Ascending aorta (tissue), 2 donors: Measurements from ENCODE around the gene AUTS2. TPM values are rescaled to one million over a fixed set of nuclear protein-coding genes. Genes with fewer than 3 reads are reported as not detected.

Experiments
- DNase-seq, 2 donors: peaks; one replicate each; pipeline ENCODE4 v3.0.0-alpha.2; 2019; ENCODE audit warnings: low spot score in 2 of 2
- H3K27ac ChIP-seq, 2 donors: fragments of 200-600 bp; sonication (generic); one replicate each; pipeline ENCODE4 v1.5.1; 2016 to 2017; ENCODE audit warnings: mild to moderate bottlenecking in 1 of 2
- H3K27me3 ChIP-seq: fragments of 200-600 bp; sonication (generic); one replicate; pipeline ENCODE4 v1.5.1; 2017
- H3K36me3 ChIP-seq, 2 donors: fragments of 200-600 bp; sonication (generic); one replicate each; pipeline ENCODE4 v1.5.1; 2016
- H3K4me1 ChIP-seq, 2 donors: fragments of 200-600 bp; sonication (generic); one replicate each; pipeline ENCODE4 v1.5.1; 2016 to 2017; ENCODE audit warnings: mild to moderate bottlenecking in 1 of 2
- H3K4me3 ChIP-seq, 2 donors: fragments of 200-600 bp; sonication (generic); one replicate each; pipeline ENCODE4 v1.5.1; 2016 to 2017; ENCODE audit warnings: mild to moderate bottlenecking in 1 of 2
- H3K9me3 ChIP-seq, 2 donors: fragments of 200-600 bp; sonication (generic); one replicate each; pipeline ENCODE4 v1.5.1; 2016
- intact Hi-C: fragments of 100-400 bp; cut with DNase I; formaldehyde crosslinking; loops from one replicate; pipeline ENCODE4 v1.15.1; 2023
- total RNA-seq: library from RNA; depleted of rRNA; stranded (reverse); fragments of >200 nt; gene quantifications from one replicate; pipeline ENCODE4 v1.1.0, GENCODE V29; 2016
- TF ChIP-seq, protein P1 (sequence below), 3 experiments: fragments of 200-600 bp in 2 of 3; fragments of 450-650 bp in 1 of 3; sonication (generic) in 2 of 3; IDR thresholded peaks; one replicate each; pipeline ENCODE4 v1.5.1; 2016 to 2019; ENCODE audit warnings: antibody characterized with exemption in 3 of 3, mild to moderate bottlenecking in 1 of 3, moderate library complexity in 1 of 3

Gene AUTS2
- total RNA-seq, 1 donor from 2014 or later: 90.4 TPM

DNA sequence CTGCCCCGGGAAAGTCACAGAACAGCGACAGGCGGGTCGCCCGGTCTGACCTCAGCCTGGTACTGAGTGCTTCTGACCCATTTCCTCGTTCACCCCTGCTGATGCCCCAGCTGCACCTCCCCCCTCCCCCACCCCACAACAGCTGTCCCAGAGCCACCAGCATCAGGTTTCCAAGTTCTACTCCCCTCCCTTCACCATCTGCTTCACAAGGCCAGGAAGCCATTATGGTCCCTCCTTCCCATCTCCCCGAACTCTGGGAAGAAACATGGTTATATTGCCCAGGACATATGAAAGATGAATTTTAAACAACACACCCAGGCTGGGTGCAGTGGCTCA is 1231.8 kb downstream of the AUTS2 start:
- H3K4me3 ChIP-seq: no peak overlapping the region
- intact Hi-C loops: no loop called here

GRCh38 chr7:70830426-70830825 is 1232.2 kb downstream of the AUTS2 start:
- no peaks in the 10 kb centered on the region for H3K27me3 ChIP-seq
- DNase-seq: no peak
- H3K9me3 ChIP-seq: no peaks in the 10 kb centered on the region
- H3K27ac ChIP-seq: no peak overlapping the region
- intact Hi-C loops: no loop called here
- TF ChIP-seq, protein P1, sequence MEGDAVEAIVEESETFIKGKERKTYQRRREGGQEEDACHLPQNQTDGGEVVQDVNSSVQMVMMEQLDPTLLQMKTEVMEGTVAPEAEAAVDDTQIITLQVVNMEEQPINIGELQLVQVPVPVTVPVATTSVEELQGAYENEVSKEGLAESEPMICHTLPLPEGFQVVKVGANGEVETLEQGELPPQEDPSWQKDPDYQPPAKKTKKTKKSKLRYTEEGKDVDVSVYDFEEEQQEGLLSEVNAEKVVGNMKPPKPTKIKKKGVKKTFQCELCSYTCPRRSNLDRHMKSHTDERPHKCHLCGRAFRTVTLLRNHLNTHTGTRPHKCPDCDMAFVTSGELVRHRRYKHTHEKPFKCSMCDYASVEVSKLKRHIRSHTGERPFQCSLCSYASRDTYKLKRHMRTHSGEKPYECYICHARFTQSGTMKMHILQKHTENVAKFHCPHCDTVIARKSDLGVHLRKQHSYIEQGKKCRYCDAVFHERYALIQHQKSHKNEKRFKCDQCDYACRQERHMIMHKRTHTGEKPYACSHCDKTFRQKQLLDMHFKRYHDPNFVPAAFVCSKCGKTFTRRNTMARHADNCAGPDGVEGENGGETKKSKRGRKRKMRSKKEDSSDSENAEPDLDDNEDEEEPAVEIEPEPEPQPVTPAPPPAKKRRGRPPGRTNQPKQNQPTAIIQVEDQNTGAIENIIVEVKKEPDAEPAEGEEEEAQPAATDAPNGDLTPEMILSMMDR (IDR thresholded peaks at IDR 0.05): no peak
- H3K4me1 ChIP-seq: no peaks in the 10 kb centered on the region
- H3K4me3 ChIP-seq: no peak overlapping the region
- H3K36me3 ChIP-seq: no peaks in the 10 kb centered on the region

More for the DNA sequence above, 1231.8 kb downstream of the AUTS2 start:
- Histone ChIP-seq H3K9me3 (no peaks in the 10 kb centered on the region), H3K4me1 (no peaks in the 10 kb centered on the region), H3K27me3 (no peaks in the 10 kb centered on the region), H3K36me3 (no peaks in the 10 kb centered on the region), H3K27ac (no peak overlapping the region)
- DNase-seq: no peak
- TF ChIP-seq, protein P1 (IDR thresholded peaks at IDR 0.05): no peak

- Histone ChIP-seq H3K4me3 (no peak overlapping the region), H3K27ac (no peak overlapping the region), H3K9me3 (no peaks in the 10 kb centered on the region), H3K27me3 (no peaks in the 10 kb centered on the region), H3K4me1 (no peaks in the 10 kb centered on the region), H3K36me3 (no peaks in the 10 kb centered on the region)
- no peak for DNase-seq
- intact Hi-C loops: no loop called here
- TF ChIP-seq, protein P1 (IDR thresholded peaks at IDR 0.05): no peak
These were observed 1235.5 kb downstream of the AUTS2 start for GRCh38 chr7:70833726-70834125.

DNA sequence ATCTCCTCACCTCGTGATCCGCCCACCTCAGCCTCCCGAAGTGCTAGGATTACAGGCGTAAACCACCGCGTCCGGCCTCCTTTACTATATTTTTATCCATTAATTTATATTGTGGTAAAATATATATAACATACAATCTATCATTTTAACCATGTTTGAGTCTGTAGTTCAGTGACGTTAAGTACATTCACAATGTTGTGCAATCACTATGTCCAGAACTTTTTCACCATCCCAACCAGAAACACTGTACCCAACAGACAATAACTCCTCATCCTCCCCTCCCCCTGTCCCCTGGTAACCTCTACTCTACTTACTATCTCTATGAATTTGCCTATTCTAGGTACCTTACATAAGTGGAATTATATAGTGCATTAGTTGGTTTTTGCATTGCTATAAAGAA is 1236.1 kb downstream of the AUTS2 start:
- no peak for DNase-seq
- H3K27ac ChIP-seq: no peak overlapping the region
- H3K36me3 ChIP-seq: no peaks in the 10 kb centered on the region
- H3K9me3 ChIP-seq: no peaks in the 10 kb centered on the region
- intact Hi-C loops: no loop called here
- H3K27me3 ChIP-seq: no peaks in the 10 kb centered on the region
- TF ChIP-seq, protein P1 (IDR thresholded peaks at IDR 0.05): no peak
- H3K4me1 ChIP-seq: no peaks in the 10 kb centered on the region
- no peak overlapping the region for H3K4me3 ChIP-seq

DNA sequence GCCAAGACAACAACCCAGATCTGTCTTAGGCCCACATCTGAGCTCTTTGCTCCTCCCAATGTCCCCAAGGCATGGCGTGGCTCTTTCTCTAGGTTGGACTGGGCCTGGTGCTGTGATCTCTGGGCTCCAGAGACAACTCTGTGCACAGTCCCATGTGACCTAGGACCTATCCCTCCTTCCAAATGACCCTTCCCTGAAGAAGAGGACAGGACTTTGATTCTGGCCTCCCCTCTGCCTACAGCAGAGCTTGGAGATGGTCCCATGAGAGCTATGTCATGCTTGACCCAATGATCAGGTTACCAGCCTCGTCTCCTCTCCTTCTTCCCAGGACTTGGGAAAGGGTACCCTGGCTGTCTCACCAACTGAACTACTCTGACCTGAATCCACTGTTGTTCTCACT is 1237.4 kb downstream of the AUTS2 start:
- Histone ChIP-seq H3K27ac (no peak overlapping the region), H3K4me3 (no peak overlapping the region), H3K27me3 (no peaks in the 10 kb centered on the region), H3K4me1 (no peaks in the 10 kb centered on the region), H3K36me3 (no peaks in the 10 kb centered on the region), H3K9me3 (no peaks in the 10 kb centered on the region)
- DNase-seq: no peak
- TF ChIP-seq, protein P1 (IDR thresholded peaks at IDR 0.05): no peak
- intact Hi-C loops: no loop called here

DNA sequence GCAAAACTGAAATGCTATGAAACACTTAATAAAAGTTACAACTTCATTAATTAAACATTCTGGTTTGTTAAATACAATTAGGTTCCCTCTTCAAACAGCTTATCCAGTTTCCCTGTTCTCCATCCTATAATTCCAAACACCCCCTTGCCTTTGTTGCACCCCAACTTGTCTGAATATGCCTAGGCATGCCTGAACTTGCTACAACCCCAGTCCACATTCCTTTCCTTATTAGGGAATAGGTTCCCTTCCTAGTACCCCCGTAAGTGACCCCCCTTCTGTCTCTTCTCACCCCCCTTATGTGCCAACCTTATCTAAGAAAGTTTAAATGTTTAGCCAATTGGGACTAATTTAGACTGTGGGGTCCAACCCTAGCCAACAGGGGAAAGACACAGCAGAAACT is 1238.0 kb downstream of the AUTS2 start:
- no peaks in the 10 kb centered on the region for H3K36me3 ChIP-seq
- TF ChIP-seq, protein P1 (IDR thresholded peaks at IDR 0.05): no peak
- intact Hi-C loops: no loop called here
- no peak for DNase-seq
- no peaks in the 10 kb centered on the region for H3K4me1 ChIP-seq
- H3K4me3 ChIP-seq: no peak overlapping the region
- H3K27me3 ChIP-seq: no peaks in the 10 kb centered on the region
- H3K9me3 ChIP-seq: no peaks in the 10 kb centered on the region
- H3K27ac ChIP-seq: no peak overlapping the region
